HuH-7.5 (cell line): Measurements from ENCODE around the gene CMTM1.

Source experiments
- DNase-seq: peaks from one replicate; pipeline ENCODE4 v3.0.0; 2011; ENCODE audit warnings: low spot score

Gene CMTM1

GRCh38 chr16:66538910-66539309 is 27.3 kb upstream of the CMTM1 start:
- no peak for DNase-seq

DNA sequence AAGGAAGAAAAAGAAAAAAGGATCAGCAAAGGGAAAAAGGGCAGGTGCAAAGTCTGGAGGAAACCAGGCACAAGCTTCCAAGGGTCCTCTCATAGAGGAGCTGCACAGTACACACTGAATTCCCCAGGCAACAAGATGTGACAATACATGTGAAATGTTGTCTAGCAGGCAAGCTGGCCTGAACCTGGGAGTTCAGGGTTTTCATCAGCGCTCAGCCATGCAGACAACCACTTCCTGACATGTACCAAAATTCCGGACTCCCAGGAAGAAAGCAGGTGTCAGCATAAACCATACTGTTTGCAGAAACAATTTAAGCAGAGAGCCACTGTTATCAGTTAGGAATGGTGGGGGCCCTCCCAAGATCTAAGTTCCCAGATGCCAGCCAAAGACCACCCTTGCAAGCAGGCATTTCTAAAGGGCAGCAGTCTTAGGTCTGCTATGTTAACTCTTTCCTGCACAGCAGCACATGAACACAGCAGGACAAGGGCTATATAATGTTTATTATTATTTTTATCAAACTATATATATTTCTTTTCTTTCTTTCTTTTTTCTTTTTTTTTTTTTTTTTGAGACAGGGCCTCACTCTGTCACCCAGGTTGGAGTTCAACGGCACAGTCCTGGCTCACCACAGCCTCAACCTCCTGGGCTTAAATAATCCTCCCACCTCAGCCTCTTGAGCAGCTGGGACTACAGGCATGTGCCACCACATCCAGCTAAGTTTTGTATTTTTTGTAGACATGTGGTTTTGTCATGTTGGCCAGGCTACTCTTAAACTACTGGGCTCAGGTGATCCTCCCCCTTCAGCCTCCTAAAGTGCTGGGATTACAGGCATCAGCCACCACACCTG is 26.4 kb upstream of the CMTM1 start:
- no peak for DNase-seq

GRCh38 chr16:66541388-66542355 is 24.6 kb upstream of the CMTM1 start:
- no peak for DNase-seq

DNA sequence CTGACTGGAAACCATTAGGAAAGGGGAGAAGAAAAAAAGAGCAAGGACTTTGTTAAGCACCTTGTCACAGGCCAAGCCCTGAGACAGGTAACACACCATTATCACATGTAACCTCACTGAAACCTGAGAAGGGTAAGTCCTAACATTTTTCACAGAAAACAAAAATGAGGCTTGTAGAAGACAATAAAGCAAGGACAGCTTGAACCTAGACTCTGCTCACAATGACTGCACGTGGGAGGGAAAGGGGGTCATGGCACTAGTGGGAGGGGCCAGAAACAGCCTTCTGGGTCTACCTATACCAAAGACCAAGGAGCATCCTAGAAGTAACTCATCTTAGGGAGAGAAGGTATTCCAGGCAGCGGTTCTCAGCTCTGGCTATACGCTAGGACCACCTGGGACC is 23.8 kb upstream of the CMTM1 start:
- DNase-seq, result no peak

DNA sequence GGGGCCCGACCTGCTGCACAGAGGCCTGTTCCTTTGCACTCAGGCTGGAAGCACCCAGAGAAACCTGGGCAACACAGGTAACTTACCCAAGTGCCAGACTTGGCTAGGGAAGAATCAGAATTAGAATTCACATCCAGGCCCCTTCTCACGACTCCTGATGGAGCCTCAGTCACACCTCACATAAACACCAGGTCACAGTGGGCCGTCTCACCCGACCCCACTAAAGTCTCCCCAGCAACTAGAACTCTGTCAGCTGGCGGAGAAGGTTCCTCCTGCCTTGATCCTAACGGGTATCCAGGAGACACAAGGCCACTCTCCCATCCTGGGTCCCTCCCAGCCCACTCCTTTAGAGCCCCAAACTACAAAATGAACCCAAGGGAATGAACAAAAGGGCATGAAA is 22.7 kb upstream of the CMTM1 start:
- DNase-seq, result no peak

GRCh38 chr16:66544016-66544757 is 22.1 kb upstream of the CMTM1 start:
- DNase-seq, result no peak

DNA sequence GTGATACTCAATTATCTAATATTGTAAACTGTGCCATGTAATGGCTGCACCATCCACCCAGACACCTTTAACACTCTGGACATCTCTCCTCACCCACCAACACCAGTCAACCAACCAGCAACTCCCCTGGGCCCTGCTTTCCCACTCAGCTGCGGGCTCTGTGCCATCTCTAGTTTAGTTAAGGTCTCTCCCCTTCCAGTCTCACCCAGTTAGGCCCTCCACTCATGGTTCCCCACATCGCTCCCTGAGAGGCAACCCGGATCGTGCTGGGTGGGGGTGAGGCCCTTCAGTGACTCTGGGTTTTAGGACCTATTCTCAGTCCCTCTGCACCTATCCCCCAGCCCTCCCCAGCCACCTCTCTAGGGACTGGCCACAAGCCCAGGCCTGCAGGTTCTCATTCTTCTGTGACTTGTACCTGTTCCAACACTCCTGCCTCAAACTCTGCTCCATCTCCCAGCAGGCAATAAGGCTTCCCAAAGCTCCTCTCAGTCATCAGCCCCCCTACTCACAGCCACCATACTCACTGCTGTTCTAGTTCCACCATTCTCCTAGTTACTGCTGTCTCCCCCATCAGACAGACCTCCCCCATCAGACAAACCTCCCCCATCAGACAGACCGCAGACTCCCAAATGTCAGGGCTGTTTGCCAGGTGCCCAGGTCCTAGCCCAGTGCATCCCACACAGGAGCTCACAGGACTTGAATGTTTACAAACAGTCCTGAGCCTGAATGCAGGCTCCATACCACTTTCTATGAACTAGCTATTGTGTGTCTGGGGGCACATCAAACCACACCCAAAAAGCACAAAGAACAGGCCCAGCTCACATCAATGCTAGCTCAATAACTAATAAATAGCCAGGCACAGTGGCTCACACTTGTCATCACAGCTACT is 18.9 kb upstream of the CMTM1 start:
- DNase-seq, result no peak

GRCh38 chr16:66548068-66548467 is 18.2 kb upstream of the CMTM1 start:
- DNase-seq, result no peak

GRCh38 chr16:66548868-66549267 is 17.4 kb upstream of the CMTM1 start:
- no peak for DNase-seq

DNA sequence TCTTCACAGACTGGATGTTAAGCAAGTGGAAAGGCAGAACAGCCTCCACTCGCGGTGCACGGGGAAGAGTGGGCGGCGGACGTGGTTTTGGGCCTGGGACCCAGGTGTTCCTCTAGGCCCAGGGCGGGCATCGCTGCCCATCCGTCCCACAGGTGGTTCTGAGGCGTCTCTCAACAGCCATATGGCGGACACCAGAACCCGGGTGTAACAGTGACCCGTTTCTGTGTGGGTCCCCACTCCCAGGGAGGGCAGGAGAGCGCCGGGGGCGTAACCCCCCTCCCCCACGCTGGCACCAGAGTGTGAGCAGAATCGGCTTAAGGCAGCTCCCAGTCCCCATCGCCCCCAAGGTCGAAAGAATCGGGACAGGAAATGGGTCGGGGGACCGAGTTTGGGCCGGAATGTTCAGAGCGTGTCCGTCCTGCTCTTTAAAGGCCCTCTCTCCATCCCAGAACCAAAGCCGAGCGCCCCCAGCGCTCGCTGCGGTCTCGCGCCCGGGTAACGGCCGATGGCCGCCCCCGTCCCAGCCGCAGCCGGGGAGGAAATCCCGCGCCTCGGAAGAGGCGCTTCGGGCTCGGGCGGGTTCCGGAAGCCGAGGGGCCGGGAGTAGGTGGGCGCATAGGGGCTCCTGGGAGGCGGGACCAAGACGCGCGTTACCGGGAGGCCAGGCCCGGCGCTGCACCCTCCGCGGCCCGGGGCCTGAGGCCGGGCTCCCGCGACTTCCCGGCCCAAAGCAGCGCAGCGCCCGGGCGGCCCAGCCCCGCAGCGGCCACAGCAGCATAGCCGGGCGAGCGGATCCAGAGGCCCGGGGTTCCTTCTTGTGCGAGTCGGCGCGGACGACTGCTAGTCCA is 16.7 kb upstream of the CMTM1 start, which contains the start of gene TK2:
Gene TK2 (minus strand): TSS at position 839 of the 848 bp plus-strand sequence. CDS start 61 bp downstream, at position 778.
- peak; percentile 61 for DNase-seq

DNA sequence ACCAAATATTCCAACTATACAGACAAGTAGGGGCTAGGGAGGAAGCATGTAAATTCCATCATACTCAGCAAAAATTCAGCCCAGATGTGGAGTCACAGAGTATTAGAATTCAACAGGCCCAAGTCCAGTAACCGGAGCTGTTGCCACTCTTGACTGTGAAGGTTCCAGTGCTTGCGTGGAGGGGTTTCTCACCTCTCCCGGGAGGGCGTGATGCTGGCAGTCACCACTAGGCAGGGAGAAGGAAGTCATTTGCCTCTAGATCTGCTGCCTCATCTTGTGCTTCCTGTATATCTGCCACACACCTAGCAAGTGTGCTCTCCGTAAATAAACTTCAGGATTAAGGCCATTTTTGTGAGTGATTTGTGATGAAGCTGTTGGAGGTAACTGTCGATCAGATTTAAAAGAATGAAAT is 14.9 kb upstream of the CMTM1 start:
- peak; percentile 56 for DNase-seq

- no peak for DNase-seq
These were observed 14.4 kb upstream of the CMTM1 start for GRCh38 chr16:66551788-66552285.

DNA sequence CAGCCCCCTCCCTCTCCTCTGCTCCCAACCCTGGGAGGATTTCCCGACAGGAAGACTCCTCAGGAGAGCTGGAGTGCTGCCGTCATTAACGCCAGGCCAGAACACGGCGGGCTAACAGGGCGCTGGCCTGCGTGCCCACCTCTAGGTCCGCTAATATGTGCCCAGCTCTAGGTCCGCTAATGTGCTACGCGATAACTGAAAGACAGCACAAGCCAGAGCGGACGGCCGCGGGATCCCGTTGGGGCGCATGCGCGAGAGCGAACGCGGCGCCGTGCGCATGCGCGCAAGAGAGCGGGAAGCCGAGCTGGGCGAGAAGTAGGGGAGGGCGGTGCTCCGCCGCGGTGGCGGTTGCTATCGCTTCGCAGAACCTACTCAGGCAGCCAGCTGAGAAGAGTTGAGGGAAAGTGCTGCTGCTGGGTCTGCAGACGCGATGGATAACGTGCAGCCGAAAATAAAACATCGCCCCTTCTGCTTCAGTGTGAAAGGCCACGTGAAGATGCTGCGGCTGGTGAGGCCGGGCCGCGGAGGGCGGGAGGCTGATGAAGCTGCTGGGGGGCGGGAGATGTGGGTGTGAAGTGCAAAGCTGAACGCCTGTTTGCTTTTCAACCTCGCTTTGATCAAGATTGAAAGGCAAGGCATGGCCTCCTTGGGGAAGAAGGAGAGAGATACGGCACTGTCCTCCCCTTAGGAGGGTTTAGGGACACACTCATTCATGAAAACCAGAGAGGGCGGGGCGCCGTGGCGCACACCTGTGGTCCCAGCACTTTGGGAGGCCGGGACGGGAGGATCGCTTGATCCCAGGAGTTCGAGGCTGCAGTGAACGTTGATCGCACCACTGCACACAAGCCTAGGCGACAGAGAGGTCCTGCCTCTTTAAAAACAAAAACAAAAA is 13.7 kb upstream of the CMTM1 start, which contains the start of gene CKLF:
Gene CKLF (plus strand): TSS at position 291 of the 892 bp plus-strand sequence. CDS start 140 bp downstream, at position 431.
- DNase-seq, result peak; percentile 87

DNA sequence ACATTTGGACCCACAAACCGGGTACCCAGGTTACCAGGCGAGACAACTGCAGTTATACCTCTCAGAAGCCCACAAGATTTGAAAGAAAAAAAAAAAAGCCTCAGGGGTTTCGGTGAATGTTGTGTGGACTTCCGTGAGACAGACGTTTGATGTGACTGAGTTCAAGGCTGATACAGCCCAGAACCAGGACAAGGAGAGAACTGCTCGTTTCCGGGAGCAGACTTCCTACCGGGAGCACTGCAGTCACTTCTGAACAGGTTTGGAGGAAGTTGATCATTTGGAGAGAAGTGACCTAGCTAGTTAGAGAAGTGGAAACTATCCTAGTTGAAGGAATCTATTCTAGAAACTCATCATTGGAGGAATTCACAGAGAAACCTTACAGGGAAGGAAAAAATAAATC is 13.0 kb upstream of the CMTM1 start:
- no peak for DNase-seq

GRCh38 chr16:66554021-66554420 is 12.2 kb upstream of the CMTM1 start:
- DNase-seq, result no peak

DNA sequence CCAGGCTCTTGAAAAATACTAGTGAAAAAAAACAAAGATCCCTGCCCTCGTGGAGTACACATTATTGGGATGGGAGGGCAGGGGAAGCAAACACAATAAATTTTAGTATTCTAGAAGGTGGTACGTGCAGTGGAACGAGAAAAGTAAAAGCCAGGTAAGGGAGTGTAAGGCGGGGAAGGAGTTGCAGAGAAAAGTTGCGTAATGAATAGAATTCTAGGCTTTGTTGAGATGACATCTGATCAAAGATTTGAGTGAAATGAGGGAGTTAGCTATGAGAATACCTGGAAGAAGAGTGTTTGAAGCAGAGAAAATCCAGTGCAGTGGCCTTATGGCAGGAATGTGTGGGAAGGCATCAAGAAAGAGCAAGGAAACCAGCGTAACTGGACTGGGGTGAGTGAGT is 11.7 kb upstream of the CMTM1 start:
- no peak for DNase-seq

DNA sequence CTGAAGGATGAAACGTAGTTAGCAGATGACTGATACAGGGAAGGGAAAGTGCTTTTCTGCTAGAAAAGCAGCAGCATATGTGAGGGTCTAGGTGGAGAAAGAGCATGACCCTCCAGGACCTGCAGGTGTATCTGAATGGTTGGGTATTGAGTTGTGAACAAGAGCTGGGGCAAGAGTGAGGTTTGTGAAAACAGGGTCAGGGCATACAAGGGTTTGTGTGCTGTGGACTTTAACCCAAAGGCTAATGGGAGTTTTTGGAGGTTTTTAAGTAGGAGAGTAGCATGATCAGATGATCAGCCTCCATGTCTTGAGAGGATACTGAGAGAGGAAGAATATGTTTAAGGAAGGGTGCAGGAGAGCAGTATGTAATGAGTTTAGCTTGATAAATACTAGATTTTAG is 6.1 kb upstream of the CMTM1 start:
- no peak for DNase-seq

GRCh38 chr16:66561381-66562080 is 4.7 kb upstream of the CMTM1 start:
- no peak for DNase-seq
